Hepatocyte (in vitro differentiated cells): ENCODE data around the gene EXOC3L4. TPM values are rescaled to one million over a fixed set of nuclear protein-coding genes. Genes with fewer than 3 reads are reported as not detected.

ENCODE experiments used
- DNase-seq: peaks from one replicate; pipeline ENCODE4 v3.0.0-alpha.2; 2016; ENCODE audit warnings: low spot score
- H2AFZ ChIP-seq: fragments of 200-600 bp; sonication (generic); 2 replicates; pipeline ENCODE4 v1.6.0; 2016; ENCODE audit warnings: antibody characterized with exemption, mild to moderate bottlenecking
- H3K27ac ChIP-seq: fragments of 200-600 bp; sonication (generic); 2 replicates; pipeline ENCODE4 v1.5.1; 2016; ENCODE audit warnings: mild to moderate bottlenecking
- H3K27me3 ChIP-seq: fragments of 200-600 bp; sonication (generic); 2 replicates; pipeline ENCODE4 v1.6.1; 2016
- H3K36me3 ChIP-seq: fragments of 200-600 bp; sonication (generic); replicated peaks from 2 replicates; pipeline ENCODE4 v1.5.1; 2016; ENCODE audit warnings: low read depth; ENCODE audit not compliant: insufficient read depth
- H3K4me1 ChIP-seq: fragments of 200-600 bp; sonication (generic); 2 replicates; pipeline ENCODE4 v1.5.1; 2016; ENCODE audit warnings: mild to moderate bottlenecking, moderate library complexity; ENCODE audit not compliant: insufficient read depth
- H3K4me2 ChIP-seq: fragments of 200-600 bp; sonication (generic); 2 replicates; pipeline ENCODE4 v1.6.0; 2016
- H3K4me3 ChIP-seq: fragments of 200-600 bp; sonication (generic); 2 replicates; pipeline ENCODE4 v1.5.1; 2016; ENCODE audit warnings: mild to moderate bottlenecking
- H3K79me2 ChIP-seq: fragments of 200-600 bp; sonication (generic); 2 replicates; pipeline ENCODE4 v1.6.0; 2017; ENCODE audit warnings: mild to moderate bottlenecking
- H3K9me2 ChIP-seq: fragments of 200-600 bp; sonication (generic); replicated peaks from 2 replicates; pipeline ENCODE4 v1.6.0; 2017; ENCODE audit warnings: mild to moderate bottlenecking; ENCODE audit not compliant: insufficient read depth
- H3K9me3 ChIP-seq: fragments of 200-600 bp; sonication (generic); 2 replicates; pipeline ENCODE4 v1.5.1; 2016; ENCODE audit warnings: low read depth, mild to moderate bottlenecking
- H4K20me1 ChIP-seq: fragments of 200-600 bp; sonication (generic); 2 replicates; pipeline ENCODE4 v1.6.0; 2016; ENCODE audit warnings: mild to moderate bottlenecking; ENCODE audit not compliant: insufficient read depth, poor library complexity, severe bottlenecking
- CTCF ChIP-seq: fragments of 200-600 bp; sonication (generic); IDR thresholded peaks from 2 replicates; pipeline ENCODE4 v1.5.1; 2016; ENCODE audit warnings: antibody characterized with exemption, mild to moderate bottlenecking; ENCODE audit not compliant: poor library complexity
- EZH2 ChIP-seq: fragments of 200-600 bp; sonication (generic); IDR thresholded peaks from 2 replicates; pipeline ENCODE4 v1.6.1; 2016; ENCODE audit warnings: antibody characterized with exemption, mild to moderate bottlenecking, borderline replicate concordance
- EZH2phosphoT487 ChIP-seq: fragments of 200-600 bp; sonication (generic); IDR thresholded peaks from one replicate; pipeline ENCODE4 v1.6.1; 2018; ENCODE audit warnings: antibody characterized with exemption, mild to moderate bottlenecking, low read depth, moderate library complexity; ENCODE audit not compliant: unreplicated experiment, severe bottlenecking
- WGBS: methylation state at CpG from one replicate; pipeline ENCODE4 v1.1.6; 2016; ENCODE audit warnings: low lambda C conversion rate; ENCODE audit errors: missing lambda C conversion rate; 5-methylcytosine and 5-hydroxymethylcytosine counted together
- polyA plus RNA-seq: library from polyadenylated mRNA; unstranded; fragments of >200 nt; fragmentation: Nextera tagmentation; extraction: Ambion mirVana; gene quantifications from 2 replicates; pipeline ENCODE4 v1.2.1, GENCODE V29; 2016
- total RNA-seq: library from RNA; depleted of rRNA; stranded (reverse); fragments of >200 nt; gene quantifications from 2 replicates; pipeline ENCODE4 v1.2.3, GENCODE V29; 2014

EXOC3L4 gene
- total and polyA plus RNA-seq, 2 experiments from 2014 or later, result 35.3 to 40.3 TPM

GRCh38 chr14:103140316-103141109 is 46.0 kb downstream of the EXOC3L4 start:
- Histone ChIP-seq H4K20me1 (no peaks in the 10 kb centered on the region), H3K36me3 (no peaks in the 10 kb centered on the region), H3K9me2 (no peaks in the 10 kb centered on the region), H3K4me1 (peaks cover 37% of the 10 kb centered on the region), H3K27me3 (no peaks in the 10 kb centered on the region), H3K79me2 (no peaks in the 10 kb centered on the region), H3K4me2 (no peak overlapping the region), H3K9me3 (no peaks in the 10 kb centered on the region), H3K27ac (no peak overlapping the region), H2AFZ (no peak overlapping the region), H3K4me3 (no peak overlapping the region)
- TF ChIP-seq CTCF, result no peak
- TF ChIP-seq EZH2, result no peak
- TF ChIP-seq EZH2phosphoT487, result no peak
- DNase-seq, result no peak
- 69% methylated on average over 9 of the region's 12 CpGs for WGBS

- Histone ChIP-seq H3K36me3 (no peaks in the 10 kb centered on the region), H3K4me3 (no peak overlapping the region), H2AFZ (no peak overlapping the region), H3K4me1 (peaks cover 33% of the 10 kb centered on the region), H3K4me2 (no peak overlapping the region), H3K27ac (no peak overlapping the region), H4K20me1 (no peaks in the 10 kb centered on the region), H3K9me3 (no peaks in the 10 kb centered on the region), H3K9me2 (no peaks in the 10 kb centered on the region), H3K27me3 (no peaks in the 10 kb centered on the region), H3K79me2 (no peaks in the 10 kb centered on the region)
- TF ChIP-seq EZH2 (no peak), CTCF (peak; percentile 39)
- 44% methylated on average over 8 of the region's 8 CpGs for WGBS
- peak; percentile 46 for DNase-seq
Measured at GRCh38 chr14:103141117-103141796, 46.7 kb downstream of the EXOC3L4 start.

GRCh38 chr14:103142026-103142425 is 47.5 kb downstream of the EXOC3L4 start:
- no peak overlapping the region for H3K4me3 ChIP-seq
- 71% methylated on average over 4 of the region's 4 CpGs for WGBS

More at GRCh38 chr14:103142026-103142425, 47.5 kb downstream of the EXOC3L4 start:
- Histone ChIP-seq H4K20me1 (no peaks in the 10 kb centered on the region), H2AFZ (no peak overlapping the region), H3K36me3 (no peaks in the 10 kb centered on the region), H3K27me3 (no peaks in the 10 kb centered on the region), H3K4me2 (no peak overlapping the region), H3K79me2 (no peaks in the 10 kb centered on the region), H3K4me1 (peaks cover 28% of the 10 kb centered on the region), H3K9me2 (no peaks in the 10 kb centered on the region), H3K9me3 (no peaks in the 10 kb centered on the region), H3K27ac (no peak overlapping the region)
- TF ChIP-seq CTCF (no peak), EZH2 (no peak), EZH2phosphoT487 (no peak)
- no peak for DNase-seq
